Activated CD4-positive, alpha-beta T cell treated with anti-CD3 and anti-CD28 coated beads for 36 hours (primary cell): ENCODE results near the gene MAST2. TPM values are rescaled to one million over a fixed set of nuclear protein-coding genes. Genes with fewer than 3 reads are reported as not detected.

ENCODE experiments used
- ATAC-seq: fragments of 200-7000 bp; cut with Tn5 transposase; one replicate; pipeline ENCODE4 v1.10.0; 2021; ENCODE audit warnings: mild to moderate bottlenecking, moderate library complexity
- CTCF ChIA-PET: fragments of 350-600 bp; sonication (Branson Sonifier 250); formaldehyde crosslinking; loops from one replicate; lab custom pipeline; 2021; ENCODE audit warnings: antibody characterized with exemption; lab: Charles Lee
- POLR2A ChIA-PET: fragments of 350-600 bp; sonication (Branson Sonifier 250); formaldehyde crosslinking; loops from one replicate; lab custom pipeline; 2021; ENCODE audit warnings: antibody characterized with exemption, inconsistent platforms; lab: Charles Lee
- DNase-seq: peaks from one replicate; pipeline ENCODE4 v3.0.0-alpha.2; 2020
- H3K27ac Mint-ChIP-seq: one replicate; pipeline ENCODE4 v1.8.0; 2021; ENCODE audit warnings: mixed read lengths
- H3K27me3 Mint-ChIP-seq: one replicate; pipeline ENCODE4 v1.8.0; 2021; ENCODE audit warnings: mixed read lengths
- H3K36me3 Mint-ChIP-seq: one replicate; pipeline ENCODE4 v1.8.0; 2021; ENCODE audit warnings: low read depth, mixed read lengths
- H3K4me1 Mint-ChIP-seq: one replicate; pipeline ENCODE4 v1.8.0; 2021; ENCODE audit warnings: mixed read lengths
- H3K4me3 Mint-ChIP-seq: one replicate; pipeline ENCODE4 v1.8.0; 2021; ENCODE audit warnings: mild to moderate bottlenecking, moderate library complexity, mixed read lengths
- H3K9me3 Mint-ChIP-seq: one replicate; pipeline ENCODE4 v1.8.0; 2021; ENCODE audit warnings: low read depth, mixed read lengths
- intact Hi-C, 2 experiments: fragments of 100-400 bp; cut with DNase I in 1 of 2; cut with micrococcal nuclease in 1 of 2; formaldehyde crosslinking; loops; one replicate each; pipeline versions ENCODE4 v1.14.2 to v1.15.1; 2022 to 2024; cut with DNase I, micrococcal nuclease
- total RNA-seq, 2 experiments: library from RNA; stranded (reverse); gene quantifications; one replicate each; pipeline ENCODE4 v1.2.3, GENCODE V29; 2021

MAST2 gene
- total RNA-seq, 2 experiments from 2014 or later = 20.1 to 22.9 TPM

DNA sequence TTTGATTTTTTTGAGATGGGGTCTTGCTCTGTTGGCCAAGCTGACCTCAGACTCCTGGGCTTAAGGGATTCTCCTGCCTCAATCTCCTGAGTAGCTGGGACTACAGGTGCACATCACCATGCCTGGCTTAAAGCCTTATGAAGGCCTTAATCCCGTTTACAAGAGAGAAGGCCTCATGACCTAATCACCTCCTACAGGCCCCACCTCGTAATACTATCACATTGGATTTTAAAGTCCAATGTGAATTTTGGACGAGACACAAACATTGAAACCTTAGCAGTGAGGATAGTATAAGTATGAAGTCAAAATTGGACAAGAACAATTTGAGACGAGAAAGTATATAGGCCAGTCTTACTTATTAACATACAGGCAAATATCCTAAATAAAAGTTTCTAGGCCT, 73.9 kb downstream of the MAST2 start:
- ATAC-seq = no peak
- H3K9me3 Mint-ChIP-seq = no peaks in the 10 kb centered on the region
- no peaks in the 10 kb centered on the region for H3K4me1 Mint-ChIP-seq
- H3K36me3 Mint-ChIP-seq = no peaks in the 10 kb centered on the region
- intact Hi-C loops = no loop called here
- ChIA-PET CTCF (no interaction called here), POLR2A (no interaction called here)
- no peak for DNase-seq
- no peaks in the 10 kb centered on the region for H3K27me3 Mint-ChIP-seq
- no peak overlapping the region for H3K4me3 Mint-ChIP-seq
- H3K27ac Mint-ChIP-seq = no peak overlapping the region

DNA sequence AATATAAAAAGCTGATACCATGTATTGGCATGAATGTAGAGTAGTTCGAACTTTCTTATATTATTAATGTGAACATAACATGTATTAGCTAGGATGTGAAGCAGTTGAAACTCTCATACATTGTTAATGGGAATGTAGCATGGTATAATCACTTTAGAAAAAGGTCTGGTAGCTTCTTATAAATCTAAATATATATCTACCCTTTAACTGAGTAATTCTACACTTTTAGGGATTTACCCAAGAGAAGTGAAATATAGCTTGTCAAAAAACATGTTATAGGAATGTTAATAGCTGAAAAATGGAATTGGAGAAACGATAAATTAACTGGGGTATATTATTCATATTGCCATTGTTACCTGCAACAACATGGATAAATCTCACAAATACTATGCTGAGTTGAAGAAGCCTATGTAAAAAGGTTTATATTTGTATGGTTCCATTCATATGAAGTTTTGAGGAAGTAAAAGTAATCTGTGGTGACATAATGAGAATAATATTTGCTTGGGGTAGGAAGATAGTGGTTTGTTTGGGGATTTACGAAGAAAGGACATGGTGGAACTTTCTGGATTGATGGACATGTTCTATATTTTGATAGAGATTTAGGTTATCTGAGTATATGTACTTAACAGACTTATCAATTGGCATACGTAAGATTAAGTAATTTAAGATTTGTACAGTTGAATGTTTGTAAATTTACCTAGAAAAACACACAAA, 76.6 kb downstream of the MAST2 start:
- Mint-ChIP-seq H3K27me3 (no peaks in the 10 kb centered on the region), H3K27ac (no peak overlapping the region), H3K4me1 (no peaks in the 10 kb centered on the region), H3K9me3 (no peaks in the 10 kb centered on the region), H3K36me3 (no peaks in the 10 kb centered on the region), H3K4me3 (no peak overlapping the region)
- ChIA-PET CTCF (interaction anchor here (1.1 kb wide), 1 partner anchor 10 kb away, joined by 3 read pairs; no protein-coding TSS in a partner anchor), POLR2A (interaction anchor here (0.6 kb wide), 1 partner anchor 266 kb away, joined by 3 read pairs; no protein-coding TSS in a partner anchor)
- DNase-seq (no peak), ATAC-seq (no peak)
- intact Hi-C loops = no loop called here

DNA sequence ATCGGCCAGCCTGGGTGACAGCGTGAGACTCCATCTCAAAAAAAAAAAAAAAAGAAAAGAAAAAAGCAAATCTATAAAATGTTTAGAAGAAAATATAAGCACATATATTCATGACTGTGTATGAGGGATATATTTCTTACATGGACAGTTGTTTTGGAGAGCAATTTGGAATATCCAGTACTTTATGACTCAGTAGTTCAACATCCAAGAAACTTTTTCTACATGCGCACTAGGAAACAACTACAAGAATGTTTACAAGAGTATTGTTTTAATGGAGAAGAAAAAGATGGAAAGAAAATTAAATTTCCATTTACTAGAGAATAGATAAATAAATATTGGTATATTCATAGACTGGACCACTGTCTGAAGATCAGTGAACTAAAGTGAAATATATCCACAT, 77.5 kb downstream of the MAST2 start:
- H3K9me3 Mint-ChIP-seq = no peaks in the 10 kb centered on the region
- CTCF ChIA-PET = no interaction called here
- ATAC-seq (no peak), DNase-seq (no peak)
- no peak overlapping the region for H3K4me3 Mint-ChIP-seq
- POLR2A ChIA-PET = no interaction called here
- H3K27me3 Mint-ChIP-seq = no peaks in the 10 kb centered on the region
- H3K36me3 Mint-ChIP-seq = no peaks in the 10 kb centered on the region
- no peak overlapping the region for H3K27ac Mint-ChIP-seq
- intact Hi-C loops = no loop called here
- peaks cover 2% of the 10 kb centered on the region for H3K4me1 Mint-ChIP-seq

DNA sequence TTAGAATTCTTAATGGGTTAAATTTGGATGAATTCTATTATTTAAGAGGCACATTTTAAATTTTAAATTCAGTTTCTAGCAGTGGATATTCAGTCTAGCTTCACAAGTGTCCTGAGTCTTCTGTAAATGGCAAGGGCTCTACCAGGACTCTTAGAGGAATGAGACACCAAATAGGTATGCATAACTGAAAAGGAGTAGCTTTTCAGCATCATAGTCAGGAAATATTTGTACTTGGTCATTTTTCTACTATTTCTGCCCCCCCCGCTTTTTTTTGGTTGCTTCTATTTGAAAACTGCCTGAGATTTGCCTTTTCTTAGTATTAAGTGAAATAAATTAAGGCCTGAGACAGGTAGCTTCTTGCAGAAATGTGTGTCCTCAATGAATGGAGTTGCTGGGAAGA, 80.2 kb downstream of the MAST2 start:
- H3K4me1 Mint-ChIP-seq = peaks cover 23% of the 10 kb centered on the region
- H3K27ac Mint-ChIP-seq = no peak overlapping the region
- no peak for DNase-seq
- H3K9me3 Mint-ChIP-seq = no peaks in the 10 kb centered on the region
- no peaks in the 10 kb centered on the region for H3K27me3 Mint-ChIP-seq
- POLR2A ChIA-PET = no interaction called here
- intact Hi-C loops = no loop called here
- CTCF ChIA-PET = interaction anchor here (0.7 to 1.0 kb wide), 2 partner anchors 9 to 19 kb away, joined by 3 to 5 read pairs; no protein-coding TSS in a partner anchor
- no peak for ATAC-seq
- H3K36me3 Mint-ChIP-seq = no peaks in the 10 kb centered on the region
- H3K4me3 Mint-ChIP-seq = no peak overlapping the region

DNA sequence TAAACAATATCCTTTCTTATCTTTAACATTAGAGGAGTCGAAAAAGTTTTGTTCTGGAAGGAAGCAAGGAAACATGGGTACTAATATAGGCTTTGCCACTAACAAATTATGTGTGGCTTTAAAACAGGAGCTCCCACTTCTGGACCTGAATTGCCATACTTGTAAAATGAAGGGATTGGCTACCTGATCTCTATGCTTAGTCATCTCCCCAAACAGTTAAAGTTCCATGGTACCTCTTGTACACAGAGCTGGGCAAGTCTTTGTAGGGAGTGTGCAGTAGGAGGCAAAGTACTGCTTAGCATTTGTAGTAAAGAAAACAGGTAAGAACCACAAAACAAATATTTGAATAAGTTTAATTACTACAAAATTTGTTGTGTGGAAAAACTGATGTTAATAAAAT, 81.3 kb downstream of the MAST2 start:
- DNase-seq = no peak
- peaks cover 26% of the 10 kb centered on the region for H3K4me1 Mint-ChIP-seq
- H3K27ac Mint-ChIP-seq = no peak overlapping the region
- H3K36me3 Mint-ChIP-seq = peaks cover 2% of the 10 kb centered on the region
- H3K4me3 Mint-ChIP-seq = no peak overlapping the region
- H3K27me3 Mint-ChIP-seq = no peaks in the 10 kb centered on the region
- H3K9me3 Mint-ChIP-seq = no peaks in the 10 kb centered on the region
- ChIA-PET POLR2A (no interaction called here), CTCF (interaction anchor here (0.7 kb wide), 1 partner anchor 339 kb away, joined by 3 read pairs; no protein-coding TSS in a partner anchor)
- ATAC-seq = no peak
- intact Hi-C loops = no loop called here

DNA sequence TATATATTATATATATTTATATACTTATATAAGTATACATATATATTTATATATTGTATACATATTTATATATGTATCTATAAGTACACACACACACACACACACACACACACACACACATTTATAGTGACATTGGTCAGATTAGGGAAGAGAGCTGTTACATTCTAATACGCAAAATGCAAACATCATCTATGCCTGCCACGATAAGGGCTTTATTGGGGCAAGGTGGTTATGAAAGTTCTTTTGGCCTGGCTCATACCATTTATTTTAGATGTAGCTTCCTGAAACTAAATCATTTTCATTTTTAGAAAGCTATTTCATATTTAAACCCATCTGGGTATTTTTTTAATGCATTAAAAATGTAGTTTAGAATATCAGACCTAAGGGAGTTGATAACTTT, 82.8 kb downstream of the MAST2 start:
- ATAC-seq (no peak), DNase-seq (no peak)
- peaks cover 26% of the 10 kb centered on the region for H3K4me1 Mint-ChIP-seq
- H3K4me3 Mint-ChIP-seq = no peak overlapping the region
- H3K36me3 Mint-ChIP-seq = peaks cover 3% of the 10 kb centered on the region
- H3K27ac Mint-ChIP-seq = no peak overlapping the region
- no peaks in the 10 kb centered on the region for H3K27me3 Mint-ChIP-seq
- CTCF ChIA-PET = interaction anchor here (1.0 kb wide), 1 partner anchor 25 kb away, joined by 4 read pairs; no protein-coding TSS in a partner anchor
- no peaks in the 10 kb centered on the region for H3K9me3 Mint-ChIP-seq
- POLR2A ChIA-PET = no interaction called here
- intact Hi-C loops = loop anchor here in 1 of 2 experiments (2.0 kb wide), 1 partner anchor 21 kb away; no protein-coding TSS in a partner anchor

DNA sequence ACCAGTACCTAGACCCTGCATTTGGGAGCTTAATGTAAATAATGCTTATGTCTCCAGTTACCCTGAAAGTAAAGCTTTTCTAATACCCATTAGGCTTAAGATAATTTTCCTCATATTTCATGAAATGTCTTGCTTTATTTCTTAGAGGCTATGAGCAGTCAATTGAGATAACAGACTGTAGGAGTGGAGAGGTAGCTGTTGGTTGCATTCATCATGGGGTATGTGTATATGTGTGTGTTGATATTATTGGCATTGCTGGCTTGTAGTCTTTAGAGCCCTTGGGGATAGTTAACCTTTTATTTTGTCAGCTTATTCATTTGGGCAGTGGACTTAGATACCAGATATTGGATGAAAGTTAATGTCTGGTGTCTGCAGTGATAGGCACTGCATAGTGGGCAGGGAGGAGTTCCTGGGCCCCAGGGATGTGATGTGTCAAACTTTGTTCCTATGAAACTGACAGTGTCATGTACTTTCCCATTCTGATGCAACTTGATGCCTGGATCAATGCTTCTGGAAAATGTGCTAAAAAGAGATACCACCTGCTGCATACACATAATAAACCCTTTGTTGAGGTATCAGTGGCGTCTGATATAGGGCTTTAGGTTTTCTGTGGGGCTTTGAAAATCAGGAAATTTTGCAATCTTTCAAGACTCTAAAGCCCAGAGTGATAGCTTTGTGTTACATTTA, 83.9 kb downstream of the MAST2 start:
- POLR2A ChIA-PET = no interaction called here
- peak; percentile 42 for DNase-seq
- Mint-ChIP-seq H3K27me3 (no peaks in the 10 kb centered on the region), H3K36me3 (peaks cover 3% of the 10 kb centered on the region), H3K4me3 (no peak overlapping the region), H3K4me1 (peaks cover 26% of the 10 kb centered on the region), H3K27ac (peak overlapping the region; percentile 75), H3K9me3 (no peaks in the 10 kb centered on the region)
- peak; percentile 83 for ATAC-seq
- CTCF ChIA-PET = interaction anchor here (0.6 to 1.1 kb wide), 5 partner anchors 15 to 1505 kb away, joined by 3 to 4 read pairs (median 3); no protein-coding TSS in a partner anchor
- intact Hi-C loops = loop anchor here in 1 of 2 experiments (2.0 kb wide), 1 partner anchor 22 kb away; no protein-coding TSS in a partner anchor

DNA sequence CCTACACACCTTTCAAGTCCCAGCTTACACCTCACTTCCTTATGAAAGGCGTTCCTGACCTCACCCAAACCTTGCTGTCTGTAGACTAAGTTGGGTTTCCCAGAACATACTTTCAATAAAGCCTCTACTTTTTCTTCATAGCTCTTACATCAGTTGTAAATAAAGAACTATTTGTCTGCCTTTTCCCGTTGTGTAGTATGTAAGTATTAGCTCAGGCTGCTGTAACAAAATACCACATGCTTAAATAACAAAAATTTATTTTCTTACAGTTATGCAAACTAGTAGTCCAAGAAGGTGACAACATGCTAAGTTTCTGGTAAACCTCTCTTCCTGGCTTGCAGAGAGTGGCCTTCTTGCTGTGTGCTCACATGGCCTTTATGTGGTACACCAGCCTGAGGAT, 86.7 kb downstream of the MAST2 start:
- ChIA-PET POLR2A (no interaction called here), CTCF (interaction anchor here (0.9 to 1.2 kb wide), 5 partner anchors 10 to 60 kb away, joined by 3 to 5 read pairs (median 3); no protein-coding TSS in a partner anchor)
- ATAC-seq (no peak), DNase-seq (no peak)
- intact Hi-C loops = no loop called here
- Mint-ChIP-seq H3K36me3 (peaks cover 3% of the 10 kb centered on the region), H3K9me3 (no peaks in the 10 kb centered on the region), H3K27me3 (no peaks in the 10 kb centered on the region), H3K4me1 (peaks cover 26% of the 10 kb centered on the region), H3K4me3 (no peak overlapping the region), H3K27ac (no peak overlapping the region)

DNA sequence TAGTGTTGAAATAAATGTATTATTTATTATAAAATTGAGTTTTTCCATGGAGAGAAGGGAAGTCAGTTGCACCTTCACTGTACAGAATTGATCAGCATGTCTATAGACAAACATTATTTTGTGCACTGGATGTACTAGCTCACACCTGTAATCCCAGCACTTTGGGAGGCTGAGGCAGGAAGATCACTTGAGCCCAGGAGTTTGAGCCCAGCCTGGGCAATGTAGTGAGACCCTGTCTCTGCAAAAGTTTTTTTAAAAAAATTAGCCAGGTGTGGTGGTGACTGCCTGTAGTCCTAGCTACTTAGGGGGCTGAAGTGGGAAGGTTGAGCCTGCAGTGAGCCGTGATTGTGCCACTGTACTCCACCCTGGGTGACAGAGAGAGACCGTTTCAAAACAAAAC, 87.7 kb downstream of the MAST2 start:
- no peaks in the 10 kb centered on the region for H3K27me3 Mint-ChIP-seq
- no peak overlapping the region for H3K4me3 Mint-ChIP-seq
- H3K4me1 Mint-ChIP-seq = peaks cover 23% of the 10 kb centered on the region
- peaks cover 3% of the 10 kb centered on the region for H3K36me3 Mint-ChIP-seq
- ChIA-PET CTCF (interaction anchor here (0.6 to 1.2 kb wide), 4 partner anchors 24 to 404 kb away, joined by 3 to 5 read pairs (median 3); no protein-coding TSS in a partner anchor), POLR2A (no interaction called here)
- H3K27ac Mint-ChIP-seq = no peak overlapping the region
- intact Hi-C loops = no loop called here
- H3K9me3 Mint-ChIP-seq = no peaks in the 10 kb centered on the region
- ATAC-seq (no peak), DNase-seq (no peak)

DNA sequence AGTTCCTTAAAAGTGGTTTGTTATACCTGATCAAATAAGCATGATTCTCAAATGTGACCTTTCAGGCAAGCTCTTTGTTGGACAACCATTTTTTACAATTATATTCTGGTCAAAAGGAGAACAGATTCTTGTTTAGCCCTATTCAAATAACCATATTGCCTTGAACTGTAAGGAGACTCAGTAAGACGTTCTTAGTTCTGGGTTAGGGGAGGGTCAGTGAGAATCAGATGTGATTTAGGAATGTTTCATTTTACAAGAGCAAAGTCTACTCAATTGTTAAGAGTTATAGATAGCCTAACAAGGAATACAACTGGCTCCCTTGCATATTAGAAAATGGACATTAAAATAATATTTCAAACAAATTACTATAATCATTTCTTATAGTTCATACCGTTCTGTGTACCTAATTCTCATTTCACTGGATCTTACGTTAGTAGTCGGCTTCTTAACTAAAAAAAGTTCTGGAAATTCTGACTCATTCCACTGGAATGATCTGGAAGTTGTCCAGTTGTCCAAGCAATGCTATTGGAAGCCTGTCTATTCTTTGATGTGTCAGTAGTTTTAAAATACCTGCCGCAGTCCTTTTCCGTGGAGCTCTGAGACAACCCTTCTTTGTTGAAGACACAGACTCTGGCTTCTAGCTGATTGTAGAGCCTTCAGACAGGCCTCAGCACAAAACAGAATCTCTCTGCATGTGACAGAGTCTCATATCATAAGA, 88.8 kb downstream of the MAST2 start:
- intact Hi-C loops = no loop called here
- Mint-ChIP-seq H3K4me1 (peaks cover 13% of the 10 kb centered on the region), H3K27me3 (no peaks in the 10 kb centered on the region), H3K9me3 (no peaks in the 10 kb centered on the region), H3K36me3 (peaks cover 3% of the 10 kb centered on the region), H3K4me3 (no peak overlapping the region), H3K27ac (no peak overlapping the region)
- ATAC-seq (no peak), DNase-seq (no peak)
- ChIA-PET POLR2A (no interaction called here), CTCF (no interaction called here)

DNA sequence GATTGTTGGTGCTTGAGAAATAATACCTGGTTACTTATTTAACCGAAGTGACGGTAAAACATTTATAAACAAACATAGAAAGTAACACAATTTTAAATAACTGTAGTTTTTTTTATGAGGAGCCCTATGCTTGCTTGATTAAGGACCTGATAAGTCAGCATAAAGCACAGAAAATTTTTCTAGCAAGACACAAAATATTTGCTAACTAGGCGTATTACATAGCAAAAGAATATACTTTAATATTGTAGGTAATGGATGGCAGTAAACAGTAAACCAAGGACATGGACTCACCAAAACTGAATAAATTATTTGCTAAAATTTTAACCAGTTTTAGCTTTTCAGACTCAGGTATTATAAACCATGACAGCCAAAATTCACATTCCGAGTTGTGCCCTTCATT, 90.9 kb downstream of the MAST2 start:
- ChIA-PET CTCF (no interaction called here), POLR2A (no interaction called here)
- H3K27ac Mint-ChIP-seq = no peak overlapping the region
- no peaks in the 10 kb centered on the region for H3K4me1 Mint-ChIP-seq
- no peaks in the 10 kb centered on the region for H3K9me3 Mint-ChIP-seq
- DNase-seq = no peak
- no peak overlapping the region for H3K4me3 Mint-ChIP-seq
- intact Hi-C loops = no loop called here
- no peaks in the 10 kb centered on the region for H3K27me3 Mint-ChIP-seq
- peaks cover 3% of the 10 kb centered on the region for H3K36me3 Mint-ChIP-seq
- ATAC-seq = no peak
